Vagina (tissue), 2 donors: ENCODE data around the gene SPIC.

Experiments used
- POLR2A ChIP-seq, 2 donors: fragments of 450-650 bp; IDR thresholded peaks; one replicate each; pipeline ENCODE4 v1.6.1; 2017; ENCODE audit warnings: antibody characterized with exemption in 2 of 2, mild to moderate bottlenecking in 2 of 2, moderate library complexity in 2 of 2
- POLR2AphosphoS5 ChIP-seq, 2 donors: sonication (generic); formaldehyde crosslinking; IDR thresholded peaks; one replicate each; pipeline ENCODE4 v1.9.0; 2017; ENCODE audit warnings: antibody characterized with exemption in 2 of 2, mild to moderate bottlenecking in 2 of 2, low read depth in 1 of 2; ENCODE audit not compliant: insufficient read depth in 1 of 2
- TF ChIP-seq, protein P1 (sequence below), 3 experiments: fragments of 450-650 bp in 2 of 3; fragments of 200-600 bp in 1 of 3; sonication (generic) in 1 of 3; IDR thresholded peaks; one replicate each; pipeline ENCODE4 v1.5.1; 2017 to 2019; ENCODE audit warnings: antibody characterized with exemption in 3 of 3, mild to moderate bottlenecking in 2 of 3, moderate library complexity in 2 of 3

DNA sequence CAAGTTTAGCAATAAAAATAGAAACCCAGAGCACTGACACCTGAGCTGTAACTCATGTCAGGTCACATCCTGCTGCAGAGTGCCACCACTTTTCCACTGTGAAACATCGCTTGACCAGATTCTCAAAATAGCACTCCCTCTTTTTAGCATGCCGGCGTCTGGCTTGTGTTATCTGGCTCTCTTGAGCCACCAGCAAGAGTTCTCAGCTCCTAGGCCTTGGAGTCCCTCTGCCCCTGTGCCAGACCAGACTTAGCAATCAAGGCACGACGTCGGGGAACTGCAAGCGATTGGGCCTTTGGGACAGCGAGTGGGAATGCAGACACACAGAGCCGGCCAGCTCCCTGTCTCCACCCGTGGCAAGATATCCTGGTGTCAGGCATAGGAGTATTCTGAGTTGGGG lies 52.5 kb downstream of the SPIC start:
- TF ChIP-seq, protein P1, sequence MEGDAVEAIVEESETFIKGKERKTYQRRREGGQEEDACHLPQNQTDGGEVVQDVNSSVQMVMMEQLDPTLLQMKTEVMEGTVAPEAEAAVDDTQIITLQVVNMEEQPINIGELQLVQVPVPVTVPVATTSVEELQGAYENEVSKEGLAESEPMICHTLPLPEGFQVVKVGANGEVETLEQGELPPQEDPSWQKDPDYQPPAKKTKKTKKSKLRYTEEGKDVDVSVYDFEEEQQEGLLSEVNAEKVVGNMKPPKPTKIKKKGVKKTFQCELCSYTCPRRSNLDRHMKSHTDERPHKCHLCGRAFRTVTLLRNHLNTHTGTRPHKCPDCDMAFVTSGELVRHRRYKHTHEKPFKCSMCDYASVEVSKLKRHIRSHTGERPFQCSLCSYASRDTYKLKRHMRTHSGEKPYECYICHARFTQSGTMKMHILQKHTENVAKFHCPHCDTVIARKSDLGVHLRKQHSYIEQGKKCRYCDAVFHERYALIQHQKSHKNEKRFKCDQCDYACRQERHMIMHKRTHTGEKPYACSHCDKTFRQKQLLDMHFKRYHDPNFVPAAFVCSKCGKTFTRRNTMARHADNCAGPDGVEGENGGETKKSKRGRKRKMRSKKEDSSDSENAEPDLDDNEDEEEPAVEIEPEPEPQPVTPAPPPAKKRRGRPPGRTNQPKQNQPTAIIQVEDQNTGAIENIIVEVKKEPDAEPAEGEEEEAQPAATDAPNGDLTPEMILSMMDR (IDR thresholded peaks at IDR 0.05): no peak
- TF ChIP-seq POLR2A (IDR thresholded peaks at IDR 0.05) (no peak), POLR2AphosphoS5 (IDR thresholded peaks at IDR 0.05; ENCODE audit: insufficient read depth in 1 of 2, low read depth in 1 of 2) (no peak)
